GM23338 (cell line): Measurements from ENCODE around the gene ANKRD18A. TPM values are rescaled to one million over a fixed set of nuclear protein-coding genes. Genes with fewer than 3 reads are reported as not detected.

Experiments
- ATAC-seq: fragments of 200-7000 bp; cut with Tn5 transposase; 3 replicates; pipeline ENCODE4 v1.9.1; 2020
- DNase-seq: peaks from one replicate; pipeline ENCODE4 v3.0.0-alpha.2; 2015; ENCODE audit warnings: low spot score
- H2AFZ ChIP-seq: fragments of 200-600 bp; sonication (generic); 2 replicates; pipeline ENCODE4 v1.8.0; 2016; ENCODE audit warnings: antibody characterized with exemption, mild to moderate bottlenecking, moderate library complexity
- H3F3A ChIP-seq: fragments of 200-600 bp; sonication (generic); replicated peaks from 2 replicates; pipeline ENCODE4 v1.8.0; 2017; ENCODE audit warnings: antibody characterized with exemption, mixed run types, low read depth
- H3K27ac ChIP-seq: fragments of 200-600 bp; sonication (generic); 2 replicates; pipeline ENCODE4 v1.6.1; 2016; ENCODE audit warnings: low read depth
- H3K27me3 ChIP-seq: fragments of 200-600 bp; sonication (generic); 2 replicates; pipeline ENCODE4 v1.8.0; 2016; ENCODE audit warnings: mild to moderate bottlenecking, mixed run types, moderate library complexity; ENCODE audit not compliant: insufficient read depth
- H3K36me3 ChIP-seq: fragments of 200-600 bp; sonication (generic); 2 replicates; pipeline ENCODE4 v1.8.0; 2016; ENCODE audit warnings: mild to moderate bottlenecking; ENCODE audit not compliant: insufficient read depth
- H3K4me1 ChIP-seq: fragments of 200-600 bp; sonication (generic); 2 replicates; pipeline ENCODE4 v1.8.0; 2016; ENCODE audit warnings: mild to moderate bottlenecking, moderate library complexity; ENCODE audit not compliant: insufficient read depth
- H3K4me2 ChIP-seq: fragments of 200-600 bp; sonication (generic); 2 replicates; pipeline ENCODE4 v1.7.1; 2017; ENCODE audit warnings: mixed run types
- H3K4me3 ChIP-seq: fragments of 200-600 bp; sonication (generic); 2 replicates; pipeline ENCODE4 v1.6.1; 2016; ENCODE audit warnings: mixed run types
- H3K79me2 ChIP-seq: fragments of 200-600 bp; sonication (generic); replicated peaks from 2 replicates; pipeline ENCODE4 v1.8.0; 2017; ENCODE audit warnings: mild to moderate bottlenecking; ENCODE audit not compliant: insufficient read depth
- H3K9me2 ChIP-seq: fragments of 200-600 bp; sonication (generic); 2 replicates; pipeline ENCODE4 v1.8.0; 2017; ENCODE audit not compliant: insufficient read depth
- H4K20me1 ChIP-seq: fragments of 200-600 bp; sonication (generic); replicated peaks from 2 replicates; pipeline ENCODE4 v1.8.0; 2017; ENCODE audit warnings: mild to moderate bottlenecking; ENCODE audit not compliant: insufficient read depth
- H3K27ac Mint-ChIP-seq: 2 replicates; pipeline ENCODE4 v1.8.0; 2020; ENCODE audit warnings: inconsistent platforms, mild to moderate bottlenecking, moderate library complexity, mixed read lengths
- H3K27me3 Mint-ChIP-seq: 3 replicates; pipeline ENCODE4 v1.8.0; 2022; ENCODE audit warnings: low read depth, mild to moderate bottlenecking, moderate library complexity, mixed read lengths, inconsistent platforms; ENCODE audit not compliant: insufficient read depth, poor library complexity
- H3K36me3 Mint-ChIP-seq: 3 replicates; pipeline ENCODE4 v1.8.0; 2021; ENCODE audit warnings: low read depth, mild to moderate bottlenecking, inconsistent platforms, moderate library complexity, mixed read lengths
- H3K4me1 Mint-ChIP-seq: 3 replicates; pipeline ENCODE4 v1.8.0; 2020; ENCODE audit warnings: mild to moderate bottlenecking, inconsistent platforms, mixed read lengths
- H3K4me3 Mint-ChIP-seq: 3 replicates; pipeline ENCODE4 v1.8.0; 2021; ENCODE audit warnings: moderate library complexity, mild to moderate bottlenecking, inconsistent platforms, mixed read lengths
- H3K9me3 Mint-ChIP-seq: 3 replicates; pipeline ENCODE4 v1.8.0; 2020; ENCODE audit warnings: moderate library complexity, mild to moderate bottlenecking, inconsistent platforms, mixed read lengths
- EZH2phosphoT487 ChIP-seq: fragments of 200-600 bp; sonication (generic); IDR thresholded peaks from one replicate; pipeline ENCODE4 v1.8.1; 2018; ENCODE audit warnings: antibody characterized with exemption; ENCODE audit not compliant: unreplicated experiment
- NANOG ChIP-seq: IDR thresholded peaks from 2 replicates; pipeline ENCODE4 v1.6.1; 2016; ENCODE audit warnings: antibody characterized with exemption, borderline replicate concordance
- POLR2AphosphoS5 ChIP-seq: IDR thresholded peaks from 2 replicates; pipeline ENCODE4 v1.6.1; 2016; ENCODE audit warnings: antibody characterized with exemption, low read depth
- polyA plus RNA-seq: library from polyadenylated mRNA; unstranded; fragments of >200 nt; fragmentation: Nextera tagmentation; extraction: Ambion mirVana; gene quantifications from 2 replicates; pipeline ENCODE4 v1.2.1, GENCODE V29; 2016
- total RNA-seq: library from RNA; depleted of rRNA; stranded (reverse); fragments of >200 nt; shearing (Covaris generic); gene quantifications from 2 replicates; pipeline ENCODE4 v1.2.3, GENCODE V29; 2014
- TF ChIP-seq, protein P1 (sequence below), 2 experiments: fragments of 200-600 bp in 1 of 2; sonication (generic) in 1 of 2; conservative IDR thresholded peaks; 2 replicates each; pipeline versions ENCODE4 v1.5.1 to v1.6.1; 2016 to 2017; ENCODE audit warnings: antibody characterized with exemption in 2 of 2, low read depth in 2 of 2, mild to moderate bottlenecking in 2 of 2, moderate library complexity in 1 of 2
- TF ChIP-seq, protein P2 (sequence below): fragments of 250-450 bp; sonication (Bioruptor Pico); IDR thresholded peaks from 2 replicates; pipeline ENCODE4 v1.5.0; 2020; ENCODE audit warnings: mild to moderate bottlenecking, moderate library complexity

The ANKRD18A gene
- total and polyA plus RNA-seq, 2 experiments from 2014 or later, result 2.7 to 6.9 TPM

DNA sequence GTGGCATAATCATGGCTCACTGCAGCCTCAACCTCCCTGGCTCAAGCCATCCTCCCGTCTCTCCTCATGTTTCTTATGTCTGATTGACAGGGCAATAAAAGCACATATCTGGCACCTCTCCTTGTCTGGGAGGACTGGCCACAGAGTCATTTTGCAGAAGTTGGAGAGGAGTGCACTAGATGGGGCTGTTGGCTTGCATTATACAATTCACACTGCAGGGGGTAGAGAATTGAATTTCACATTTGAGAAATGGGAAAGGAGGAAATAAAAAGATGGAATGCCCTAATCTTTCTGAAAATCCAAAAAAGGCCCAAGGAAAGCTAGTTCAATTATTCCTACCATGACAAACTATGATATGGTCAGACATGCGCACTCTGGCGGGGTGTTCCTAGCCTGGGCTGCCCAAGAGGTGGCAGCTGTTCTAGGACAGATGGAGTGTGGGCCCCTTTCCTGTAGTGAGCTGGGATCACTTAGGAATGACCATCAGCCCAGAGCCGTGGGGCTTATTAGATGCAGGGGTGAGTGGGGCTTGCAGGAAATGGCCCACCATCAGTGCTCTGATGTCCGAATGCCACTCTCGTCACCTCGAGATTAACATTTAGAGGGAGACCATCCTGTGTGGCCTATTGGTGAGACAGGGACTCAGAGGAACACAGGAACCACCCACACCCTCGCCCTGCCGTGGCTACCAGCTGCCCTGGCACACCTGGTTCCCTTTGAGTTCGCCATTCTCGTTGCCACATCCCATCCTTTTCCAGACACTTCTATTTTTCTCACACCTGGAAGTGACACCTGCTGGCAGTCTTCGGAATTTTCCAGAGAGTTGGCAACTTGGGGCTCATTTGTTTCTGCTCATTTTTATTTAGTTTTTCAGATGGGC is 21.8 kb upstream of the ANKRD18A start:
- Mint-ChIP-seq H3K9me3 (0 out of 3 replicates have a peak, but pooled peaks cover 3% of the 10 kb centered on the region), H3K4me1 (peaks cover 19% of the 10 kb centered on the region), H3K27ac (no peak overlapping the region), H3K4me3 (no peak overlapping the region), H3K36me3 (peaks cover 5% of the 10 kb centered on the region; the same call in 2 of the 3 replicates), H3K27me3 (no peaks in the 10 kb centered on the region)
- DNase-seq (peak; percentile 81), ATAC-seq (peak; percentile 72)
- Histone ChIP-seq H3K27ac (no peak overlapping the region), H3K9me2 (peaks cover 3% of the 10 kb centered on the region; the same call in 1 of the 2 replicates), H3K36me3 (no peaks in the 10 kb centered on the region), H4K20me1 (no peaks in the 10 kb centered on the region), H3K4me1 (peaks cover 9% of the 10 kb centered on the region; the same call in 1 of the 2 replicates), H3K4me3 (no peak overlapping the region), H2AFZ (peak overlapping the region; percentile 94), H3K27me3 (no peaks in the 10 kb centered on the region), H3F3A (no peaks in the 10 kb centered on the region), H3K79me2 (no peaks in the 10 kb centered on the region), H3K4me2 (no peak overlapping the region)
- TF ChIP-seq POLR2AphosphoS5 (no peak), NANOG (no peak), EZH2phosphoT487 (no peak)
- TF ChIP-seq, protein P1, sequence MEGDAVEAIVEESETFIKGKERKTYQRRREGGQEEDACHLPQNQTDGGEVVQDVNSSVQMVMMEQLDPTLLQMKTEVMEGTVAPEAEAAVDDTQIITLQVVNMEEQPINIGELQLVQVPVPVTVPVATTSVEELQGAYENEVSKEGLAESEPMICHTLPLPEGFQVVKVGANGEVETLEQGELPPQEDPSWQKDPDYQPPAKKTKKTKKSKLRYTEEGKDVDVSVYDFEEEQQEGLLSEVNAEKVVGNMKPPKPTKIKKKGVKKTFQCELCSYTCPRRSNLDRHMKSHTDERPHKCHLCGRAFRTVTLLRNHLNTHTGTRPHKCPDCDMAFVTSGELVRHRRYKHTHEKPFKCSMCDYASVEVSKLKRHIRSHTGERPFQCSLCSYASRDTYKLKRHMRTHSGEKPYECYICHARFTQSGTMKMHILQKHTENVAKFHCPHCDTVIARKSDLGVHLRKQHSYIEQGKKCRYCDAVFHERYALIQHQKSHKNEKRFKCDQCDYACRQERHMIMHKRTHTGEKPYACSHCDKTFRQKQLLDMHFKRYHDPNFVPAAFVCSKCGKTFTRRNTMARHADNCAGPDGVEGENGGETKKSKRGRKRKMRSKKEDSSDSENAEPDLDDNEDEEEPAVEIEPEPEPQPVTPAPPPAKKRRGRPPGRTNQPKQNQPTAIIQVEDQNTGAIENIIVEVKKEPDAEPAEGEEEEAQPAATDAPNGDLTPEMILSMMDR (conservative IDR thresholded peaks at IDR 0.05; ENCODE audit: low read depth in 2 of 2), result peak; percentile 76 to 78
- TF ChIP-seq, protein P2, sequence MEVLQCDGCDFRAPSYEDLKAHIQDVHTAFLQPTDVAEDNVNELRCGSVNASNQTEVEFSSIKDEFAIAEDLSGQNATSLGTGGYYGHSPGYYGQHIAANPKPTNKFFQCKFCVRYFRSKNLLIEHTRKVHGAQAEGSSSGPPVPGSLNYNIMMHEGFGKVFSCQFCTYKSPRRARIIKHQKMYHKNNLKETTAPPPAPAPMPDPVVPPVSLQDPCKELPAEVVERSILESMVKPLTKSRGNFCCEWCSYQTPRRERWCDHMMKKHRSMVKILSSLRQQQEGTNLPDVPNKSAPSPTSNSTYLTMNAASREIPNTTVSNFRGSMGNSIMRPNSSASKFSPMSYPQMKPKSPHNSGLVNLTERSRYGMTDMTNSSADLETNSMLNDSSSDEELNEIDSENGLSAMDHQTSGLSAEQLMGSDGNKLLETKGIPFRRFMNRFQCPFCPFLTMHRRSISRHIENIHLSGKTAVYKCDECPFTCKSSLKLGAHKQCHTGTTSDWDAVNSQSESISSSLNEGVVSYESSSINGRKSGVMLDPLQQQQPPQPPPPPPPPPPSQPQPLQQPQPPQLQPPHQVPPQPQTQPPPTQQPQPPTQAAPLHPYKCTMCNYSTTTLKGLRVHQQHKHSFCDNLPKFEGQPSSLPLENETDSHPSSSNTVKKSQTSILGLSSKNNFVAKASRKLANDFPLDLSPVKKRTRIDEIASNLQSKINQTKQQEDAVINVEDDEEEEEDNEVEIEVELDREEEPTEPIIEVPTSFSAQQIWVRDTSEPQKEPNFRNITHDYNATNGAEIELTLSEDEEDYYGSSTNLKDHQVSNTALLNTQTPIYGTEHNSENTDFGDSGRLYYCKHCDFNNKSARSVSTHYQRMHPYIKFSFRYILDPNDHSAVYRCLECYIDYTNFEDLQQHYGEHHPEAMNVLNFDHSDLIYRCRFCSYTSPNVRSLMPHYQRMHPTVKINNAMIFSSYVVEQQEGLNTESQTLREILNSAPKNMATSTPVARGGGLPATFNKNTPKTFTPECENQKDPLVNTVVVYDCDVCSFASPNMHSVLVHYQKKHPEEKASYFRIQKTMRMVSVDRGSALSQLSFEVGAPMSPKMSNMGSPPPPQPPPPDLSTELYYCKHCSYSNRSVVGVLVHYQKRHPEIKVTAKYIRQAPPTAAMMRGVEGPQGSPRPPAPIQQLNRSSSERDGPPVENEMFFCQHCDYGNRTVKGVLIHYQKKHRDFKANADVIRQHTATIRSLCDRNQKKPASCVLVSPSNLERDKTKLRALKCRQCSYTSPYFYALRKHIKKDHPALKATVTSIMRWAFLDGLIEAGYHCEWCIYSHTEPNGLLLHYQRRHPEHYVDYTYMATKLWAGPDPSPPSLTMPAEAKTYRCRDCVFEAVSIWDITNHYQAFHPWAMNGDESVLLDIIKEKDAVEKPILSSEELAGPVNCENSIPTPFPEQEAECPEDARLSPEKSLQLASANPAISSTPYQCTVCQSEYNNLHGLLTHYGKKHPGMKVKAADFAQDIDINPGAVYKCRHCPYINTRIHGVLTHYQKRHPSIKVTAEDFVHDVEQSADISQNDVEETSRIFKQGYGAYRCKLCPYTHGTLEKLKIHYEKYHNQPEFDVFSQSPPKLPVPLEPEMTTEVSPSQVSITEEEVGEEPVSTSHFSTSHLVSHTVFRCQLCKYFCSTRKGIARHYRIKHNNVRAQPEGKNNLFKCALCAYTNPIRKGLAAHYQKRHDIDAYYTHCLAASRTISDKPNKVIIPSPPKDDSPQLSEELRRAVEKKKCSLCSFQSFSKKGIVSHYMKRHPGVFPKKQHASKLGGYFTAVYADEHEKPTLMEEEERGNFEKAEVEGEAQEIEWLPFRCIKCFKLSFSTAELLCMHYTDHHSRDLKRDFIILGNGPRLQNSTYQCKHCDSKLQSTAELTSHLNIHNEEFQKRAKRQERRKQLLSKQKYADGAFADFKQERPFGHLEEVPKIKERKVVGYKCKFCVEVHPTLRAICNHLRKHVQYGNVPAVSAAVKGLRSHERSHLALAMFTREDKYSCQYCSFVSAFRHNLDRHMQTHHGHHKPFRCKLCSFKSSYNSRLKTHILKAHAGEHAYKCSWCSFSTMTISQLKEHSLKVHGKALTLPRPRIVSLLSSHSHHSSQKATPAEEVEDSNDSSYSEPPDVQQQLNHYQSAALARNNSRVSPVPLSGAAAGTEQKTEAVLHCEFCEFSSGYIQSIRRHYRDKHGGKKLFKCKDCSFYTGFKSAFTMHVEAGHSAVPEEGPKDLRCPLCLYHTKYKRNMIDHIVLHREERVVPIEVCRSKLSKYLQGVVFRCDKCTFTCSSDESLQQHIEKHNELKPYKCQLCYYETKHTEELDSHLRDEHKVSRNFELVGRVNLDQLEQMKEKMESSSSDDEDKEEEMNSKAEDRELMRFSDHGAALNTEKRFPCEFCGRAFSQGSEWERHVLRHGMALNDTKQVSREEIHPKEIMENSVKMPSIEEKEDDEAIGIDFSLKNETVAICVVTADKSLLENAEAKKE (CRISPR knock-in tag), result no peak
